Measurements from ENCODE around the gene CYREN.

The CYREN gene

GRCh38 chr7:135208102-135208793, 37.7 kb upstream of the CYREN start:
- no peak for ATAC-seq (ENCODE audit: low read depth)
- Histone ChIP-seq H3K9me3 (ENCODE audit: severe bottlenecking) (no peaks in the 10 kb centered on the region), H3K27me3 (ENCODE audit: insufficient read depth, poor library complexity, severe bottlenecking) (no peaks in the 10 kb centered on the region), H3K27ac (ENCODE audit: poor library complexity, severe bottlenecking) (no peak overlapping the region), H3K36me3 (ENCODE audit: low read depth) (peaks cover 25% of the 10 kb centered on the region), H3K4me3 (ENCODE audit: severe bottlenecking) (no peak overlapping the region), H3K4me1 (ENCODE audit: insufficient read depth, poor library complexity, severe bottlenecking) (peaks cover 9% of the 10 kb centered on the region)
- TF ChIP-seq CTCF (IDR thresholded peaks at IDR 0.05; ENCODE audit: poor library complexity, severe bottlenecking): no peak
- no peak for DNase-seq (ENCODE audit: low spot score)

- H3K4me3 ChIP-seq (ENCODE audit: severe bottlenecking): no peak overlapping the region
- H3K27ac ChIP-seq (ENCODE audit: poor library complexity, severe bottlenecking): no peak overlapping the region
- DNase-seq (ENCODE audit: low spot score): no peak
- H3K9me3 ChIP-seq (ENCODE audit: severe bottlenecking): no peaks in the 10 kb centered on the region
- H3K4me1 ChIP-seq (ENCODE audit: insufficient read depth, poor library complexity, severe bottlenecking): peaks cover 9% of the 10 kb centered on the region
- TF ChIP-seq CTCF (IDR thresholded peaks at IDR 0.05; ENCODE audit: poor library complexity, severe bottlenecking): no peak
- H3K36me3 ChIP-seq (ENCODE audit: low read depth): peaks cover 32% of the 10 kb centered on the region
- ATAC-seq (ENCODE audit: low read depth): no peak
- no peaks in the 10 kb centered on the region for H3K27me3 ChIP-seq (ENCODE audit: insufficient read depth, poor library complexity, severe bottlenecking)
Measured at GRCh38 chr7:135207406-135208101, 37.0 kb upstream of the CYREN start.

GRCh38 chr7:135206941-135207391, 36.5 kb upstream of the CYREN start:
- no peak for ATAC-seq (ENCODE audit: low read depth)
- Histone ChIP-seq H3K27ac (ENCODE audit: poor library complexity, severe bottlenecking) (no peak overlapping the region), H3K4me1 (ENCODE audit: insufficient read depth, poor library complexity, severe bottlenecking) (peaks cover 9% of the 10 kb centered on the region)

GRCh38 chr7:135205850-135206249, 35.3 kb upstream of the CYREN start:
- Histone ChIP-seq H3K4me1 (ENCODE audit: insufficient read depth, poor library complexity, severe bottlenecking) (peaks cover 10% of the 10 kb centered on the region), H3K4me3 (ENCODE audit: severe bottlenecking) (no peak overlapping the region), H3K27me3 (ENCODE audit: insufficient read depth, poor library complexity, severe bottlenecking) (no peaks in the 10 kb centered on the region), H3K36me3 (ENCODE audit: low read depth) (peaks cover 45% of the 10 kb centered on the region), H3K27ac (ENCODE audit: poor library complexity, severe bottlenecking) (no peak overlapping the region), H3K9me3 (ENCODE audit: severe bottlenecking) (no peaks in the 10 kb centered on the region)
- TF ChIP-seq CTCF (IDR thresholded peaks at IDR 0.05; ENCODE audit: poor library complexity, severe bottlenecking): no peak
- DNase-seq (ENCODE audit: low spot score): no peak
- no peak for ATAC-seq (ENCODE audit: low read depth)

More at GRCh38 chr7:135206941-135207391, 36.5 kb upstream of the CYREN start:
- Histone ChIP-seq H3K9me3 (ENCODE audit: severe bottlenecking) (no peaks in the 10 kb centered on the region), H3K4me3 (ENCODE audit: severe bottlenecking) (no peak overlapping the region), H3K36me3 (ENCODE audit: low read depth) (peaks cover 38% of the 10 kb centered on the region), H3K27me3 (ENCODE audit: insufficient read depth, poor library complexity, severe bottlenecking) (no peaks in the 10 kb centered on the region)
- no peak for DNase-seq (ENCODE audit: low spot score)
- TF ChIP-seq CTCF (IDR thresholded peaks at IDR 0.05; ENCODE audit: poor library complexity, severe bottlenecking): no peak

GRCh38 chr7:135204876-135205275, 34.4 kb upstream of the CYREN start:
- DNase-seq (ENCODE audit: low spot score): no peak
- H3K9me3 ChIP-seq (ENCODE audit: severe bottlenecking): no peaks in the 10 kb centered on the region
- no peak overlapping the region for H3K27ac ChIP-seq (ENCODE audit: poor library complexity, severe bottlenecking)
- H3K4me1 ChIP-seq (ENCODE audit: insufficient read depth, poor library complexity, severe bottlenecking): peaks cover 11% of the 10 kb centered on the region
- H3K27me3 ChIP-seq (ENCODE audit: insufficient read depth, poor library complexity, severe bottlenecking): no peaks in the 10 kb centered on the region
- H3K4me3 ChIP-seq (ENCODE audit: severe bottlenecking): no peak overlapping the region
- peak; percentile 79 for ATAC-seq (ENCODE audit: low read depth)
- H3K36me3 ChIP-seq (ENCODE audit: low read depth): peaks cover 51% of the 10 kb centered on the region
- no peak for TF ChIP-seq CTCF (IDR thresholded peaks at IDR 0.05; ENCODE audit: poor library complexity, severe bottlenecking)

Measured in RWPE2 (cell line).